Vagina (tissue), 2 donors: ENCODE measurements around the gene KLF17. TPM values are rescaled to one million over a fixed set of nuclear protein-coding genes. Genes with fewer than 3 reads are reported as not detected.

ENCODE experiments used
- DNase-seq, 2 donors: peaks; one replicate each; pipeline ENCODE4 v3.0.0-alpha.2; 2017; ENCODE audit errors: extremely low spot score in 2 of 2
- H3K27ac ChIP-seq: fragments of 200-600 bp; sonication (generic); one replicate; pipeline ENCODE4 v1.5.1; 2019
- H3K27me3 ChIP-seq: fragments of 200-600 bp; sonication (generic); one replicate; pipeline ENCODE4 v1.5.1; 2019
- H3K36me3 ChIP-seq, 2 donors: fragments of 200-600 bp; sonication (generic); one replicate each; pipeline ENCODE4 v1.5.1; 2017 to 2019
- H3K4me1 ChIP-seq: fragments of 200-600 bp; sonication (generic); one replicate; pipeline ENCODE4 v1.5.1; 2019
- H3K4me3 ChIP-seq, 2 donors: fragments of 200-600 bp; sonication (generic); 1 replicate in 1 of 2; 2 replicates in 1 of 2; pipeline ENCODE4 v1.5.1; 2016 to 2019
- H3K9me3 ChIP-seq: fragments of 200-600 bp; sonication (generic); one replicate; pipeline ENCODE4 v1.5.1; 2019
- POLR2A ChIP-seq, 2 donors: fragments of 450-650 bp; IDR thresholded peaks; one replicate each; pipeline ENCODE4 v1.6.1; 2017; ENCODE audit warnings: antibody characterized with exemption in 2 of 2, mild to moderate bottlenecking in 2 of 2, moderate library complexity in 2 of 2
- POLR2AphosphoS5 ChIP-seq, 2 donors: sonication (generic); formaldehyde crosslinking; IDR thresholded peaks; one replicate each; pipeline ENCODE4 v1.9.0; 2017; ENCODE audit warnings: antibody characterized with exemption in 2 of 2, mild to moderate bottlenecking in 2 of 2, low read depth in 1 of 2; ENCODE audit not compliant: insufficient read depth in 1 of 2
- intact Hi-C: fragments of 100-400 bp; cut with DNase I; formaldehyde crosslinking; loops from one replicate; pipeline ENCODE4 v1.15.1; 2023
- total RNA-seq: library from RNA; depleted of rRNA; stranded (reverse); fragments of >200 nt; gene quantifications from one replicate; pipeline ENCODE4 v1.2.3, GENCODE V29; 2016
- TF ChIP-seq, protein P1 (sequence below), 3 experiments: fragments of 450-650 bp in 2 of 3; fragments of 200-600 bp in 1 of 3; sonication (generic) in 1 of 3; IDR thresholded peaks; one replicate each; pipeline ENCODE4 v1.5.1; 2017 to 2019; ENCODE audit warnings: antibody characterized with exemption in 3 of 3, mild to moderate bottlenecking in 2 of 3, moderate library complexity in 2 of 3

Gene KLF17
- total RNA-seq, 1 donor from 2014 or later, result 0.25 TPM

GRCh38 chr1:44094047-44094446 lies 24.6 kb upstream of the KLF17 start:
- intact Hi-C loops, result no loop called here
- no peak for DNase-seq
- no peaks in the 10 kb centered on the region for H3K36me3 ChIP-seq
- H3K4me1 ChIP-seq, result no peaks in the 10 kb centered on the region
- H3K27ac ChIP-seq, result no peak overlapping the region
- no peaks in the 10 kb centered on the region for H3K9me3 ChIP-seq
- no peak overlapping the region for H3K4me3 ChIP-seq
- TF ChIP-seq POLR2A (IDR thresholded peaks at IDR 0.05) (no peak), POLR2AphosphoS5 (IDR thresholded peaks at IDR 0.05; ENCODE audit: insufficient read depth in 1 of 2, low read depth in 1 of 2) (no peak)
- TF ChIP-seq, protein P1, sequence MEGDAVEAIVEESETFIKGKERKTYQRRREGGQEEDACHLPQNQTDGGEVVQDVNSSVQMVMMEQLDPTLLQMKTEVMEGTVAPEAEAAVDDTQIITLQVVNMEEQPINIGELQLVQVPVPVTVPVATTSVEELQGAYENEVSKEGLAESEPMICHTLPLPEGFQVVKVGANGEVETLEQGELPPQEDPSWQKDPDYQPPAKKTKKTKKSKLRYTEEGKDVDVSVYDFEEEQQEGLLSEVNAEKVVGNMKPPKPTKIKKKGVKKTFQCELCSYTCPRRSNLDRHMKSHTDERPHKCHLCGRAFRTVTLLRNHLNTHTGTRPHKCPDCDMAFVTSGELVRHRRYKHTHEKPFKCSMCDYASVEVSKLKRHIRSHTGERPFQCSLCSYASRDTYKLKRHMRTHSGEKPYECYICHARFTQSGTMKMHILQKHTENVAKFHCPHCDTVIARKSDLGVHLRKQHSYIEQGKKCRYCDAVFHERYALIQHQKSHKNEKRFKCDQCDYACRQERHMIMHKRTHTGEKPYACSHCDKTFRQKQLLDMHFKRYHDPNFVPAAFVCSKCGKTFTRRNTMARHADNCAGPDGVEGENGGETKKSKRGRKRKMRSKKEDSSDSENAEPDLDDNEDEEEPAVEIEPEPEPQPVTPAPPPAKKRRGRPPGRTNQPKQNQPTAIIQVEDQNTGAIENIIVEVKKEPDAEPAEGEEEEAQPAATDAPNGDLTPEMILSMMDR (IDR thresholded peaks at IDR 0.05), result no peak
- no peaks in the 10 kb centered on the region for H3K27me3 ChIP-seq

DNA sequence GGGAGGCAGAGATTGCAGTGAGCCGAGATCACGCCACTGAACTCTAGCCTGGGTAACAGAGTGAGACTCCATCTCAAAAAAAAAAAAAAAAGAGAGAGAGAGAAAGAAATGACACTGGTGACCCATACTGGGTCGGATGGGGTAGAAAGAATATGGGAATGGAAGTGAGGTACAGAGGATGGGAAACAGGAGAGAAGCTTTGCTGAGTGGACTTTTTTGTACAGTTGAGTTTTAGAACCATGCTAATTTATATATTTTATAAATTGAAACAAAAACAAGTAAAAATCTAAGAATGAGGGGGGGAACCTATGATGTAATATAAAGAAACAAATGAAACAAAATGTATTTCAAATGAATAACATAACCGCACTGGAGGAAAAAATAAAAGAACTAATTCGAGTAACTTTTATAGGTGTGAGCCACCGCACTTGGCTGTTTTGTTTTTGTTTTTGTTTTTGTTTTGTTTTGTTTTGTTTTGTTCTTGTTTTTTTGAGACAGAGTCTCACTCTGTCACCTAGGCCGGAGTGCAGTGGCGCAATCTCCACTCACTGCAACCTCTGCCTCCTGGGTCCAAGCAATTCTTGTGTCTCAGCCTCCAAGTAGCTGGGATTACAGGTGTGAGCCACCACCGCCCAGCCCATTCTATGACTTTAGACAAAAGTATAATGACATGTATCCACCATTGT lies 18.3 kb upstream of the KLF17 start:
- no peak overlapping the region for H3K4me3 ChIP-seq
- no peak for DNase-seq
- intact Hi-C loops, result no loop called here
- TF ChIP-seq POLR2AphosphoS5 (IDR thresholded peaks at IDR 0.05; ENCODE audit: insufficient read depth in 1 of 2, low read depth in 1 of 2), result no peak
- TF ChIP-seq, protein P1 (IDR thresholded peaks at IDR 0.05), result no peak
- no peak for TF ChIP-seq POLR2A (IDR thresholded peaks at IDR 0.05)
- H3K4me1 ChIP-seq, result no peaks in the 10 kb centered on the region
- H3K36me3 ChIP-seq, result no peaks in the 10 kb centered on the region
- H3K27me3 ChIP-seq, result no peaks in the 10 kb centered on the region
- no peaks in the 10 kb centered on the region for H3K9me3 ChIP-seq
- H3K27ac ChIP-seq, result no peak overlapping the region

GRCh38 chr1:44101328-44101727 lies 17.3 kb upstream of the KLF17 start:
- DNase-seq, result no peak
- intact Hi-C loops, result no loop called here
- Histone ChIP-seq H3K27me3 (no peaks in the 10 kb centered on the region), H3K27ac (no peak overlapping the region), H3K9me3 (no peaks in the 10 kb centered on the region), H3K36me3 (no peaks in the 10 kb centered on the region), H3K4me1 (no peaks in the 10 kb centered on the region), H3K4me3 (no peak overlapping the region)
- TF ChIP-seq, protein P1 (IDR thresholded peaks at IDR 0.05), result no peak
- TF ChIP-seq POLR2A (IDR thresholded peaks at IDR 0.05) (no peak), POLR2AphosphoS5 (IDR thresholded peaks at IDR 0.05; ENCODE audit: insufficient read depth in 1 of 2, low read depth in 1 of 2) (no peak)

- no peaks in the 10 kb centered on the region for H3K4me1 ChIP-seq
- no peak for DNase-seq
- H3K9me3 ChIP-seq, result no peaks in the 10 kb centered on the region
- H3K36me3 ChIP-seq, result no peaks in the 10 kb centered on the region
- TF ChIP-seq POLR2A (IDR thresholded peaks at IDR 0.05) (no peak), POLR2AphosphoS5 (IDR thresholded peaks at IDR 0.05; ENCODE audit: insufficient read depth in 1 of 2, low read depth in 1 of 2) (no peak)
- no peak overlapping the region for H3K27ac ChIP-seq
- no peaks in the 10 kb centered on the region for H3K27me3 ChIP-seq
- H3K4me3 ChIP-seq, result no peak overlapping the region
- intact Hi-C loops, result no loop called here
Observed at GRCh38 chr1:44103270-44104131, 15.1 kb upstream of the KLF17 start.

DNA sequence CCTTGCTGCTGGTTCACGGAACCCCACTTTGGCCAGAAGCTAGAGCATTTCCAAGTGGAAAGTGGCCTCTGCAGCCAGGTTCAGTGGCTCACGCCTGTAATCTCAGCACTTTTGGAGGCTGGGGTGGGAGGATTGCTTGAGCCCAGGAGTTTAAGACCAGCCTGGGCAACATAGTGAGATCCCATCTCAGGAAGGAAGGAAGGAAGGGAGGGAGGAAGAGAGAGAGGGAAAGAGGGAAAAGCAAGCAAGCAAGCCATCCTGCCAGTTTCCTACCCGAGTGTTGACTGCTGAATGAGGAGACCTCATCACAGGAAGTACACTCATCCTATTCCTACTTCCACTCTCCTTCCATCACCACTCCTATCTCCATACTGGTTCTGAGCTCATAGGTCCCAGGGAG lies 12.8 kb upstream of the KLF17 start:
- intact Hi-C loops, result no loop called here
- Histone ChIP-seq H3K27ac (no peak overlapping the region), H3K36me3 (no peaks in the 10 kb centered on the region), H3K4me3 (no peak overlapping the region), H3K27me3 (no peaks in the 10 kb centered on the region), H3K9me3 (no peaks in the 10 kb centered on the region), H3K4me1 (no peaks in the 10 kb centered on the region)
- no peak for DNase-seq
- TF ChIP-seq POLR2AphosphoS5 (IDR thresholded peaks at IDR 0.05; ENCODE audit: insufficient read depth in 1 of 2, low read depth in 1 of 2) (no peak), POLR2A (IDR thresholded peaks at IDR 0.05) (no peak)
- TF ChIP-seq, protein P1 (IDR thresholded peaks at IDR 0.05), result no peak
